Liver (tissue), 9 donors: ENCODE results near the gene MED15. TPM values are rescaled to one million over a fixed set of nuclear protein-coding genes. Genes with fewer than 3 reads are reported as not detected.
A peak's percentile ranks its signal among the peaks of the same experiment; 100 is the strongest.

Experiments
- DNase-seq: peaks from one replicate; pipeline ENCODE4 v3.0.0-alpha.2; 2017; ENCODE audit warnings: low spot score
- H3K27ac ChIP-seq, 2 donors: one replicate each; pipeline ENCODE4 v1.7.0; 2013; ENCODE audit warnings: inconsistent platforms in 2 of 2, low read length in 2 of 2, control low read depth in 1 of 2, low read depth in 1 of 2, mild to moderate bottlenecking in 1 of 2
- H3K27me3 ChIP-seq, 4 donors: one replicate each; pipeline versions ENCODE4 v1.6.1 to v1.7.0; 2013; ENCODE audit warnings: low read length in 3 of 4, inconsistent platforms in 1 of 4, mild to moderate bottlenecking in 1 of 4, moderate library complexity in 1 of 4; ENCODE audit not compliant: control insufficient read depth in 4 of 4, insufficient read depth in 4 of 4
- H3K36me3 ChIP-seq, 4 donors: one replicate each; pipeline versions ENCODE4 v1.6.1 to v1.7.0; 2013; ENCODE audit warnings: low read length in 3 of 4, mild to moderate bottlenecking in 3 of 4, low read depth in 1 of 4, moderate library complexity in 1 of 4; ENCODE audit not compliant: control insufficient read depth in 4 of 4, insufficient read depth in 3 of 4
- H3K4me1 ChIP-seq, 4 donors: one replicate each; pipeline versions ENCODE4 v1.6.1 to v1.7.0; 2013; ENCODE audit warnings: low read length in 3 of 4, mild to moderate bottlenecking in 3 of 4, moderate library complexity in 1 of 4; ENCODE audit not compliant: control insufficient read depth in 4 of 4, insufficient read depth in 4 of 4
- H3K4me3 ChIP-seq, 3 donors: one replicate each; pipeline versions ENCODE4 v1.6.1 to v1.7.0; 2013; ENCODE audit warnings: low read length in 3 of 3, control low read depth in 1 of 3, low read depth in 1 of 3, mild to moderate bottlenecking in 1 of 3
- H3K9ac ChIP-seq, 2 donors: one replicate each; pipeline ENCODE4 v1.7.0; 2013; ENCODE audit warnings: low read length in 2 of 2, mild to moderate bottlenecking in 2 of 2, moderate library complexity in 2 of 2, control low read depth in 1 of 2, low read depth in 1 of 2
- H3K9me3 ChIP-seq, 4 donors: one replicate each; pipeline versions ENCODE4 v1.6.1 to v1.7.0; 2013; ENCODE audit warnings: low read length in 3 of 4; ENCODE audit not compliant: control insufficient read depth in 4 of 4
- CTCF ChIP-seq: fragments of 150-350 bp; IDR thresholded peaks from 2 replicates; pipeline ENCODE4 v1.5.1; 2017; ENCODE audit warnings: improper control_type of control experiment, low read depth, low read length; ENCODE audit not compliant: missing input control
- FOXA2 ChIP-seq: IDR thresholded peaks from 2 replicates; pipeline ENCODE4 v1.6.1; 2016; ENCODE audit warnings: antibody characterized with exemption
- HNF4A ChIP-seq, 2 donors: conservative IDR thresholded peaks; 2 replicates each; pipeline ENCODE4 v1.6.1; 2016; ENCODE audit warnings: antibody characterized with exemption in 2 of 2, mild to moderate bottlenecking in 2 of 2
- JUND ChIP-seq, 2 donors: IDR thresholded peaks; 2 replicates each; pipeline ENCODE4 v1.6.1; 2016; ENCODE audit warnings: antibody characterized with exemption in 2 of 2
- MAX ChIP-seq: IDR thresholded peaks from 2 replicates; pipeline ENCODE4 v1.6.1; 2016; ENCODE audit warnings: antibody characterized with exemption
- RXRA ChIP-seq, 2 donors: IDR thresholded peaks; 2 replicates each; pipeline ENCODE4 v1.6.1; 2017 to 2018; ENCODE audit warnings: antibody characterized with exemption in 2 of 2, mild to moderate bottlenecking in 1 of 2
- SP1 ChIP-seq: IDR thresholded peaks from 2 replicates; pipeline ENCODE4 v1.6.1; 2018; ENCODE audit warnings: antibody characterized with exemption, mild to moderate bottlenecking
- TAF1 ChIP-seq: conservative IDR thresholded peaks from 2 replicates; pipeline ENCODE4 v1.6.1; 2016; ENCODE audit warnings: antibody characterized with exemption, mild to moderate bottlenecking
- YY1 ChIP-seq: IDR thresholded peaks from 2 replicates; pipeline ENCODE4 v1.6.1; 2016; ENCODE audit warnings: antibody characterized with exemption, mild to moderate bottlenecking
- WGBS: extraction: QIAGEN DNeasy Blood & Tissue Kit; methylation state at CpG from one replicate; pipeline ENCODE4 v1.1.7; 2013; 5-methylcytosine and 5-hydroxymethylcytosine counted together
- polyA plus RNA-seq, 2 donors: library from polyadenylated mRNA; stranded (reverse) in 1 of 2; unstranded in 1 of 2; fragments of 200-250 nt in 1 of 2; fragments of >200 nt in 1 of 2; fragmentation: Nextera tagmentation in 1 of 2; extraction: Ambion mirVana in 1 of 2; gene quantifications; one replicate each; pipeline versions ENCODE4 v1.2.1 to v1.2.3, GENCODE V29; 2013 to 2015
- total RNA-seq, 2 donors: library from RNA; depleted of rRNA; stranded (reverse); fragments of >200 nt; gene quantifications; one replicate each; pipeline ENCODE4 v1.2.3, GENCODE V29; 2014
- TF ChIP-seq, protein P1 (sequence below): IDR thresholded peaks from 2 replicates; pipeline ENCODE4 v1.6.1; 2016; ENCODE audit warnings: antibody characterized with exemption
- TF ChIP-seq, protein P2 (sequence below): IDR thresholded peaks from 2 replicates; pipeline ENCODE4 v1.6.1; 2016; ENCODE audit warnings: antibody characterized with exemption
- donor health status: healthy.
- donor health status: healthy.
- donor health status: healthy.
- donor health status: healthy.
- donor health status: healthy.

The MED15 gene
- total and polyA plus RNA-seq, 4 donors: 9.7 to 28.0 (median 16.2) TPM

GRCh38 chr22:20581503-20582170 is 74.2 kb downstream of the MED15 start:
- H3K4me1 ChIP-seq: no peaks in the 10 kb centered on the region
- H3K27ac ChIP-seq: no peak overlapping the region
- no peak for DNase-seq
- H3K27me3 ChIP-seq: no peaks in the 10 kb centered on the region
- WGBS: 95% methylated on average over 7 of the region's 7 CpGs
- H3K9me3 ChIP-seq: no peaks in the 10 kb centered on the region
- H3K9ac ChIP-seq: no peak overlapping the region
- TF ChIP-seq SP1 (no peak), YY1 (no peak)
- H3K4me3 ChIP-seq: no peak overlapping the region
- H3K36me3 ChIP-seq: peaks cover 23 to 65% (median 26%) of the 10 kb centered on the region in 4 donors

- H3K4me3 ChIP-seq: no peak overlapping the region
- no peak for DNase-seq
- H3K27me3 ChIP-seq: no peaks in the 10 kb centered on the region
- TF ChIP-seq MAX: no peak
- no peaks in the 10 kb centered on the region for H3K4me1 ChIP-seq
- H3K36me3 ChIP-seq: peaks cover 24 to 65% (median 28%) of the 10 kb centered on the region in 4 donors
- H3K9me3 ChIP-seq: no peaks in the 10 kb centered on the region
- WGBS: 95% methylated on average over 5 of the region's 5 CpGs
- H3K27ac ChIP-seq: no peak overlapping the region
- H3K9ac ChIP-seq: no peak overlapping the region
These were observed 74.7 kb downstream of the MED15 start for GRCh38 chr22:20582171-20582511.

DNA sequence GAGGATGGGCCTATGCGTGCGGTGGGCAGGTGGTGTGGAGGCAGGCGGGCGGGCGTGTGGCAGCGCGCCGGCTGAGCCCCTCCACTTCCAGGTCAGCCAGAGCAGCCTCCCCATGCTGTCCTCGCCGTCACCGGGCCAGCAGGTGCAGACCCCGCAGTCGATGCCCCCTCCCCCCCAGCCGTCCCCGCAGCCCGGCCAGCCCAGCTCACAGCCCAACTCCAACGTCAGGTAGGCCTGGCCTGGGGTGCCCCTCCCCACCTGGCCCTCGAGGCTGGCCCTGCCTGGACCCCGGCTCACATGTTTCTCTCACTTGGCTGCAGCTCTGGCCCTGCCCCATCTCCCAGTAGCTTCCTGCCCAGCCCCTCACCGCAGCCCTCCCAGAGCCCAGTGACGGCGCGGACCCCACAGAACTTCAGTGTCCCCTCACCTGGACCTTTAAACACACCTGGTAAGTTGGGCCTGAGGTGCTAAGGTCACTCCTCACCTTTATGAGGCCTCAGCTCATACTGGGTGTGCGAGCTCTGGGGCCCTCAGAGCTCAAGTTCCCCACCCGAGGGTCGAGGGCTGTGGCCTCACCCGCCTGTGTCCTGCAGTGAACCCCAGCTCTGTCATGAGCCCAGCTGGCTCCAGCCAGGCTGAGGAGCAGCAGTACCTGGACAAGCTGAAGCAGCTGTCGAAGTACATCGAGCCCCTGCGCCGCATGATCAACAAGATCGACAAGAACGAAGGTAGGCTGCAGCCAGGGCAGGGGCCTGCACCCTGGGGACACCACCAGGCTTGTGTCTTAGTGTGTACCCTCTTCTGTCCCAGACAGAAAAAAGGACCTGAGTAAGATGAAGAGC is 75.3 kb downstream of the MED15 start:
- no peaks in the 10 kb centered on the region for H3K27me3 ChIP-seq
- peaks cover 21 to 68% (median 28%) of the 10 kb centered on the region in 4 donors for H3K36me3 ChIP-seq
- no peaks in the 10 kb centered on the region for H3K9me3 ChIP-seq
- H3K4me3 ChIP-seq: no peak overlapping the region
- TF ChIP-seq, protein P1, sequence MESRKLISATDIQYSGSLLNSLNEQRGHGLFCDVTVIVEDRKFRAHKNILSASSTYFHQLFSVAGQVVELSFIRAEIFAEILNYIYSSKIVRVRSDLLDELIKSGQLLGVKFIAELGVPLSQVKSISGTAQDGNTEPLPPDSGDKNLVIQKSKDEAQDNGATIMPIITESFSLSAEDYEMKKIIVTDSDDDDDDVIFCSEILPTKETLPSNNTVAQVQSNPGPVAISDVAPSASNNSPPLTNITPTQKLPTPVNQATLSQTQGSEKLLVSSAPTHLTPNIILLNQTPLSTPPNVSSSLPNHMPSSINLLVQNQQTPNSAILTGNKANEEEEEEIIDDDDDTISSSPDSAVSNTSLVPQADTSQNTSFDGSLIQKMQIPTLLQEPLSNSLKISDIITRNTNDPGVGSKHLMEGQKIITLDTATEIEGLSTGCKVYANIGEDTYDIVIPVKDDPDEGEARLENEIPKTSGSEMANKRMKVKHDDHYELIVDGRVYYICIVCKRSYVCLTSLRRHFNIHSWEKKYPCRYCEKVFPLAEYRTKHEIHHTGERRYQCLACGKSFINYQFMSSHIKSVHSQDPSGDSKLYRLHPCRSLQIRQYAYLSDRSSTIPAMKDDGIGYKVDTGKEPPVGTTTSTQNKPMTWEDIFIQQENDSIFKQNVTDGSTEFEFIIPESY: no peak
- TF ChIP-seq MAX: no peak
- H3K27ac ChIP-seq: no peak overlapping the region
- H3K4me1 ChIP-seq: no peaks in the 10 kb centered on the region
- no peak overlapping the region for H3K9ac ChIP-seq
- 96% methylated on average over 33 of the region's 33 CpGs for WGBS
- no peak for DNase-seq

DNA sequence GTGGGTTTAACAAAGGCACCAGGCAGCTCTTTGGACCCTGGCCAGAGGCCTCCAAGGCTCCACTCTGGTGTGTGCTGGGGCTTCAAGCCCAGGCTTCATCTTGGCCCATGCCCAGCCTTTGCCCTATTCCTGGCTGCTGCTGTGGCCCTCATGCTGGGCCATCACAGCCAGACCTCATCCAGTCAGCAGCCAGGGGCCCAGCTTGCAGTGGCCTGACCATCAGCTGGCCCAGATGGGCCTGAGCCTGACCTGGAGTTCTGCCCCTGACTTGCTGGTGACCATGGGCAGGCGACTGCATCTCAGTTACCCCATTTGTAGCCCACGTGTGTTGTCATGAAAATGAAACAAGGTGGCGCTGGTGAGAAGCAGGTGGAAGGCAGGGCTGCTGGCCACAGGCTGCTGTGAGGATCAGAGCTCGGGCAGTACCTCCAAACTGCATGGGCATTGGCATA is 76.1 kb downstream of the MED15 start:
- Histone ChIP-seq H3K27me3 (no peaks in the 10 kb centered on the region), H3K9me3 (no peaks in the 10 kb centered on the region), H3K36me3 (peaks cover 21 to 70% (median 27%) of the 10 kb centered on the region in 4 donors), H3K9ac (no peak overlapping the region), H3K4me3 (no peak overlapping the region), H3K27ac (no peak overlapping the region), H3K4me1 (no peaks in the 10 kb centered on the region)
- TF ChIP-seq JUND (IDR thresholded peaks at IDR 0.05): no peak
- TF ChIP-seq HNF4A (conservative IDR thresholded peaks at IDR 0.05): no peak
- TF ChIP-seq SP1: no peak
- TF ChIP-seq, protein P2, sequence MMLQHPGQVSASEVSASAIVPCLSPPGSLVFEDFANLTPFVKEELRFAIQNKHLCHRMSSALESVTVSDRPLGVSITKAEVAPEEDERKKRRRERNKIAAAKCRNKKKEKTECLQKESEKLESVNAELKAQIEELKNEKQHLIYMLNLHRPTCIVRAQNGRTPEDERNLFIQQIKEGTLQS: no peak
- peak; percentile 6 for TF ChIP-seq CTCF
- no peak for TF ChIP-seq FOXA2
- no peak for TF ChIP-seq RXRA (IDR thresholded peaks at IDR 0.05)
- no peak for TF ChIP-seq TAF1
- WGBS: 84% methylated on average over 4 of the region's 4 CpGs
- DNase-seq: no peak
